ENCODE measurements around the gene PCDHGA2.
"Not testable (repeated sequence)": the region's sequence is repeated elsewhere in the genome, so short reads cannot be mapped to it uniquely, and the experiment has no call there.

The PCDHGA2 gene

GRCh38 chr5:141383345-141383744 is 44.8 kb downstream of the PCDHGA2 start:
- no peak for DNase-seq

GRCh38 chr5:141384471-141385267 is 46.1 kb downstream of the PCDHGA2 start:
- no peak for DNase-seq

GRCh38 chr5:141387557-141388311 is 49.2 kb downstream of the PCDHGA2 start, which contains the start of gene PCDHGB4:
Gene PCDHGB4, plus strand, starts transcription at chr5:141387698. Its CDS starts 187 bp downstream, at chr5:141387885.
- DNase-seq: not testable (repeated sequence)

GRCh38 chr5:141388661-141389060 is 50.1 kb downstream of the PCDHGA2 start:
- DNase-seq: no peak

DNA sequence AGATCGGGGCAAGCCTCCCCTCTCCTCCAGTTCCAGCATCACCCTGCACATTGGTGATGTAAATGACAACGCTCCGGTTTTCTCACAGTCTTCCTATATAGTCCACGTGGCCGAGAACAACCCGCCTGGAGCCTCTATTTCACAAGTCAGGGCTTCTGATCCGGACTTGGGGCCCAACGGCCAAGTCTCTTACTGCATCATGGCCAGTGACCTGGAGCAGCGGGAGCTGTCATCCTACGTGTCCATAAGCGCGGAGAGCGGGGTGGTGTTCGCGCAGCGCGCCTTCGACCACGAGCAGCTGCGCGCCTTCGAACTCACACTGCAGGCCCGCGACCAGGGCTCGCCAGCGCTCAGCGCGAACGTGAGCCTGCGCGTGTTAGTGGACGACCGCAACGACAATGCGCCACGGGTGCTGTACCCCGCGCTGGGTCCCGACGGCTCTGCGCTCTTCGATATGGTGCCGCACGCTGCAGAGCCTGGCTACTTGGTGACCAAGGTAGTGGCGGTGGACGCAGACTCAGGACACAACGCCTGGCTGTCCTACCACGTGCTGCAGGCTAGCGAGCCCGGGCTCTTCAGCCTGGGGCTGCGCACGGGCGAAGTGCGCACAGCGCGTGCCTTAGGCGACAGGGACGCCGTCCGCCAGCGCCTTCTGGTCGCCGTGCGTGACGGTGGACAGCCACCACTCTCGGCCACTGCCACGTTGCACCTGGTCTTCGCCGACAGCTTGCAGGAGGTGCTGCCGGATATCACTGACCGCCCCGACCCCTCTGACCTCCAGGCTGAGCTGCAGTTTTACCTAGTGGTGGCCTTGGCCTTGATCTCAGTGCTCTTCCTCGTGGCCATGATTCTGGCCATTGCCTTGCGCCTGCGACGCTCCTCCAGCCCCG is 50.8 kb downstream of the PCDHGA2 start:
- DNase-seq: no peak

DNA sequence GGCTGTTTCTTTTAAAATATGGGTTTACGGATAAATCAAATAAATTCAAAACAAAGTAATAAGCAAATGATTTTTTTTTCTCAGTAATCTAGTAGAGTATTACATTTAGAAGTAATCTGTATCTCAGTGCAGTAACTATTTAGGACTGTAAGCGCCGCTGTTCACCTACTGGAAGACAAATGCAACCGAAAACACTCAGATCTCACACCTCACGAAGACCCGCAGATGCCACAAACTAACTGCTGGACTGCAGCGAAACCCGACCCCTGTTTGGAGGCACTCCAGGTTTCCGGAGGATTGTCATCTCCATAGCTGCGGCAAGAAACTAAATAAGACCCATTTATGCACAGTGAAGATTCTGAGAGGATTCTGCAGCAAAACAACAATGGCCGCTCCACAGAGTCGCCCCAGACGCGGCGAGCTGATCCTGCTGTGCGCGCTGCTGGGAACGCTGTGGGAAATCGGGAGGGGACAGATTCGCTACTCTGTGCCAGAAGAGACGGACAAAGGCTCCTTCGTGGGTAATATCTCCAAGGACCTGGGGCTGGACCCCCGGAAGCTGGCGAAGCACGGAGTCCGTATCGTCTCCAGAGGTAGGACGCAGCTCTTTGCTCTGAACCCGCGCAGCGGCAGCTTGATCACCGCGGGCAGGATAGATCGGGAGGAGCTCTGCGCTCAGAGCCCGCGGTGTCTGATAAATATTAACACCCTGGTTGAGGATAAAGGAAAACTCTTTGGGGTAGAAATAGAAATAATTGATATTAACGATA is 54.1 kb downstream of the PCDHGA2 start, which contains the start of gene PCDHGA8:
Gene PCDHGA8 (plus strand): TSS at position 205 of the 770 bp plus-strand sequence. CDS start 181 bp downstream, at position 386.
- DNase-seq: no peak

All from SIG-M5 (cell line).